HCT116 (cell line): ENCODE results near the gene NAA60. TPM values are rescaled to one million over a fixed set of nuclear protein-coding genes. Genes with fewer than 3 reads are reported as not detected.

ENCODE experiments used
- ATAC-seq: fragments of 200-7000 bp; cut with Tn5 transposase; 2 replicates; pipeline ENCODE4 v1.9.1; 2020; ENCODE audit warnings: mild to moderate bottlenecking, moderate library complexity
- BruUV-seq: library from RNA; stranded (reverse); fragments of 400-500 nt; replicated peaks from 2 replicates; lab custom pipeline; 2021; lab: Mats Ljungman, UMichigan
- CTCF ChIA-PET: fragments of 300-600 bp; sonication (Branson Sonifier 250); formaldehyde crosslinking; loops from one replicate; lab custom pipeline; 2021; ENCODE audit warnings: antibody characterized with exemption; lab: Charles Lee
- POLR2A ChIA-PET: fragments of 300-600, 350-600 bp; sonication (Branson Sonifier 250); formaldehyde crosslinking; loops from one replicate; lab custom pipeline; 2021; ENCODE audit warnings: antibody characterized with exemption; lab: Charles Lee
- RAD21 ChIA-PET, 2 experiments: fragments of 300-600 bp; sonication (Branson Sonifier 250); formaldehyde crosslinking; loops; one replicate each; lab custom pipeline; 2023; ENCODE audit warnings: low total read pairs in 2 of 2; ENCODE audit not compliant: uncharacterized antibody in 2 of 2, unreplicated experiment in 2 of 2, low non-redundant PET in 1 of 2; lab: Charles Lee
- DNase-seq: peaks from one replicate; pipeline ENCODE4 v3.0.0-alpha.2; 2010; ENCODE audit warnings: low read depth, low spot score
- H2AFZ ChIP-seq: fragments of 200-600 bp; shearing (Covaris generic), sonication (generic); 2 replicates; pipeline ENCODE4 v1.6.1; 2017; ENCODE audit warnings: low read depth, mixed run types, mixed read lengths, antibody characterized with exemption, low read length; ENCODE audit not compliant: poor library complexity, severe bottlenecking
- H3K27ac ChIP-seq: 2 replicates; pipeline ENCODE4 v1.5.1; 2012; ENCODE audit warnings: low read depth, low read length
- H3K27me3 ChIP-seq: fragments of 200-600 bp; sonication (generic); 2 replicates; pipeline ENCODE4 v1.6.1; 2016; ENCODE audit warnings: mixed run types, low read length, mixed read lengths; ENCODE audit not compliant: insufficient read depth
- H3K36me3 ChIP-seq, 2 experiments: fragments of 200-500 bp in 1 of 2; fragments of 200-600 bp in 1 of 2; sonication (Bioruptor generic) in 1 of 2; sonication (generic) in 1 of 2; 2 replicates each; pipeline versions ENCODE4 v1.5.1 to v1.6.1; 2014 to 2016; ENCODE audit warnings: low read length in 2 of 2, inconsistent platforms in 1 of 2, mixed read lengths in 1 of 2, mixed run types in 1 of 2; ENCODE audit not compliant: insufficient read depth in 2 of 2, control insufficient read depth in 1 of 2
- H3K4me1 ChIP-seq, 2 experiments: fragments of 200-600 bp in 1 of 2; sonication (generic) in 1 of 2; 2 replicates each; pipeline versions ENCODE4 v1.5.1 to v1.6.1; 2012 to 2017; ENCODE audit warnings: low read length in 2 of 2, inconsistent platforms in 1 of 2, mild to moderate bottlenecking in 1 of 2, mixed read lengths in 1 of 2, mixed run types in 1 of 2, moderate library complexity in 1 of 2; ENCODE audit not compliant: insufficient read depth in 2 of 2, control insufficient read depth in 1 of 2
- H3K4me2 ChIP-seq: fragments of 200-600 bp; sonication (generic); 2 replicates; pipeline ENCODE4 v1.6.1; 2017; ENCODE audit warnings: mixed run types, low read length, mixed read lengths
- H3K4me3 ChIP-seq, 2 experiments: fragments of 200-600 bp in 1 of 2; sonication (generic) in 1 of 2; replicated peaks in 1 of 2; 2 replicates each; pipeline ENCODE4 v1.5.1; 2011 to 2016; ENCODE audit warnings: low read length in 2 of 2, control low read depth in 1 of 2, low read depth in 1 of 2, mild to moderate bottlenecking in 1 of 2, mixed read lengths in 1 of 2, mixed run types in 1 of 2
- H3K79me2 ChIP-seq: fragments of 200-600 bp; sonication (generic); 2 replicates; pipeline ENCODE4 v1.6.1; 2017; ENCODE audit warnings: mild to moderate bottlenecking, mixed run types, low read length, moderate library complexity, mixed read lengths; ENCODE audit not compliant: insufficient read depth
- H3K9ac ChIP-seq: fragments of 200-600 bp; sonication (generic); 2 replicates; pipeline ENCODE4 v1.6.1; 2016; ENCODE audit warnings: low read length, mixed read lengths
- H3K9me2 ChIP-seq: fragments of 200-600 bp; sonication (generic), shearing (Covaris generic); 2 replicates; pipeline ENCODE4 v1.6.1; 2017; ENCODE audit warnings: mixed run types, mild to moderate bottlenecking, moderate library complexity; ENCODE audit not compliant: insufficient read depth
- H3K9me3 ChIP-seq, 2 experiments: fragments of 200-500 bp in 1 of 2; fragments of 200-600 bp in 1 of 2; sonication (Bioruptor generic) in 1 of 2; sonication (generic) in 1 of 2; 2 replicates each; pipeline ENCODE4 v1.6.1; 2014 to 2017; ENCODE audit warnings: low read length in 2 of 2, mixed read lengths in 2 of 2, inconsistent platforms in 1 of 2, low read depth in 1 of 2, mild to moderate bottlenecking in 1 of 2, mixed run types in 1 of 2, moderate library complexity in 1 of 2; ENCODE audit not compliant: control insufficient read depth in 1 of 2, insufficient read depth in 1 of 2
- H4K20me1 ChIP-seq: fragments of 200-600 bp; sonication (generic), shearing (Covaris generic); 2 replicates; pipeline ENCODE4 v1.6.1; 2017; ENCODE audit warnings: mixed run types, mild to moderate bottlenecking, moderate library complexity; ENCODE audit not compliant: insufficient read depth
- ATF3 ChIP-seq: IDR thresholded peaks from 2 replicates; pipeline ENCODE4 v1.6.1; 2012
- CBX3 ChIP-seq: IDR thresholded peaks from 2 replicates; pipeline ENCODE4 v1.6.1; 2012; ENCODE audit warnings: low read depth
- EGR1 ChIP-seq: IDR thresholded peaks from 2 replicates; pipeline ENCODE4 v1.6.1; 2012; ENCODE audit warnings: low read depth
- ELF1 ChIP-seq: IDR thresholded peaks from 2 replicates; pipeline ENCODE4 v1.6.1; 2012; ENCODE audit warnings: low read depth, borderline replicate concordance
- EZH2 ChIP-seq: fragments of 200-600 bp; sonication (generic); IDR thresholded peaks from 2 replicates; pipeline ENCODE4 v1.6.1; 2017; ENCODE audit warnings: antibody characterized with exemption, mixed run types
- JUND ChIP-seq: IDR thresholded peaks from 2 replicates; pipeline ENCODE4 v1.6.1; 2012
- MAX ChIP-seq: IDR thresholded peaks from 2 replicates; pipeline ENCODE4 v1.6.1; 2012
- POLR2A ChIP-seq: IDR thresholded peaks from 2 replicates; pipeline ENCODE4 v1.7.0; 2011; ENCODE audit warnings: borderline replicate concordance; ENCODE audit not compliant: insufficient read depth, insufficient read length; ENCODE audit errors: extremely low read depth
- REST ChIP-seq: IDR thresholded peaks from 2 replicates; pipeline ENCODE4 v1.6.1; 2012; ENCODE audit warnings: low read depth
- SIN3A ChIP-seq: IDR thresholded peaks from 2 replicates; pipeline ENCODE4 v1.6.1; 2012; ENCODE audit warnings: low read depth
- SP1 ChIP-seq: IDR thresholded peaks from 2 replicates; pipeline ENCODE4 v1.6.1; 2012; ENCODE audit warnings: low read depth
- TCF7L2 ChIP-seq: IDR thresholded peaks from 2 replicates; pipeline ENCODE4 v1.7.0; 2011; ENCODE audit warnings: borderline replicate concordance, inconsistent platforms; ENCODE audit not compliant: insufficient read depth, insufficient read length; ENCODE audit errors: extremely low read depth
- intact Hi-C: fragments of 100-400 bp; cut with micrococcal nuclease; formaldehyde crosslinking; loops from 2 replicates; pipeline ENCODE4 v1.10.0; 2022
- total RNA-seq: library from RNA; stranded (reverse); gene quantifications from one replicate; pipeline ENCODE4 v1.2.1, GENCODE V29; 2021; ENCODE audit not compliant: unreplicated experiment

The NAA60 gene
- total RNA-seq, 1 experiment from 2014 or later, result 32.2 TPM

GRCh38 chr16:3401719-3402397 is 41.6 kb upstream of the NAA60 start:
- BruUV-seq, result TSS peak; percentile 63
- H3K4me2 ChIP-seq, result peak overlapping the region; percentile 99
- CTCF ChIA-PET, result interaction anchor here (1.5 kb wide), 1 partner anchor 135 kb away, joined by 4 read pairs; no protein-coding TSS in a partner anchor

More at GRCh38 chr16:3401719-3402397, 41.6 kb upstream of the NAA60 start:
- RAD21 ChIA-PET, result no interaction called here
- H3K27me3 ChIP-seq, result no peaks in the 10 kb centered on the region
- no peak for TF ChIP-seq POLR2A
- no peak for TF ChIP-seq SIN3A
- TF ChIP-seq TCF7L2, result no peak
- TF ChIP-seq EGR1, result no peak
- TF ChIP-seq MAX, result no peak
- TF ChIP-seq SP1, result no peak
- no peak for TF ChIP-seq ELF1
- no peak for TF ChIP-seq EZH2
- no peak for TF ChIP-seq ATF3
- TF ChIP-seq JUND, result no peak
- TF ChIP-seq CBX3, result no peak
- TF ChIP-seq REST, result no peak
- TF ChIP-seq, all 23 proteins: peak for 0
- no peak for DNase-seq
- Histone ChIP-seq H2AFZ (peak overlapping the region; percentile 25), H3K27ac (peak overlapping the region; percentile 83), H4K20me1 (no peaks in the 10 kb centered on the region), H3K4me3 (peak overlapping the region; percentile 92 to 96), H3K9me2 (no peaks in the 10 kb centered on the region), H3K36me3 (peaks cover 9 to 43% of the 10 kb centered on the region in 2 experiments; a peak in 3 of 4 replicates), H3K79me2 (peaks cover 45% of the 10 kb centered on the region), H3K4me1 (peaks cover 5 to 12% of the 10 kb centered on the region in 2 experiments; a peak in 3 of 4 replicates), H3K9ac (peak overlapping the region; percentile 88), H3K9me3 (peaks cover 3 to 5% of the 10 kb centered on the region in 2 experiments; a peak in 2 of 4 replicates)
- POLR2A ChIA-PET, result interaction anchor here (1.2 to 1.5 kb wide), 2 partner anchors 9 to 43 kb away, joined by 4 read pairs; no protein-coding TSS in a partner anchor
- intact Hi-C loops, result loop anchor here (1.0 kb wide), 1 partner anchor 119 kb away; the partner anchor contains the start of gene ZNF263
- ATAC-seq, result no peak
